ENCODE results near the gene C2.

- TF ChIP-seq CTCF (IDR thresholded peaks at IDR 0.05) (no peak), EP300 (IDR thresholded peaks at IDR 0.05) (no peak)
Measured at GRCh38 chr6:31928672-31928939, 1.1 kb downstream of the C2 start.

Measured in stomach (tissue), 4 donors.